CD4-positive, CD25-positive, alpha-beta regulatory T cell (primary cell): ENCODE measurements around the gene PRKAR2A. TPM values are rescaled to one million over a fixed set of nuclear protein-coding genes. Genes with fewer than 3 reads are reported as not detected.

Experiments used
- ATAC-seq, 2 donors: fragments of 150-1000 bp; cut with Tn5 transposase; one replicate each; pipeline ENCODE4 v1.10.0; 2021; ENCODE audit warnings: low read depth in 2 of 2, moderate number of reproducible peaks in 2 of 2, moderate library complexity in 1 of 2
- DNase-seq, 3 donors: peaks; one replicate each; pipeline versions ENCODE4 v3.0.0 to v3.0.0-alpha.2; 2012 to 2022; ENCODE audit warnings: mixed read lengths in 1 of 3
- H3K27ac ChIP-seq: one replicate; pipeline ENCODE4 v1.7.0; 2013; ENCODE audit warnings: mild to moderate bottlenecking, low read length; ENCODE audit not compliant: insufficient read depth, poor library complexity, severe bottlenecking
- H3K27me3 ChIP-seq: one replicate; pipeline ENCODE4 v1.7.0; 2013; ENCODE audit warnings: low read length; ENCODE audit not compliant: control insufficient read depth, insufficient read depth
- H3K36me3 ChIP-seq: one replicate; pipeline ENCODE4 v1.7.0; 2013; ENCODE audit warnings: mild to moderate bottlenecking, low read length, moderate library complexity; ENCODE audit not compliant: control insufficient read depth, insufficient read depth
- H3K4me1 ChIP-seq: 2 replicates; pipeline ENCODE4 v1.7.0; 2013; ENCODE audit warnings: mild to moderate bottlenecking, low read length; ENCODE audit not compliant: insufficient read depth, control insufficient read depth, poor library complexity, severe bottlenecking
- H3K4me3 ChIP-seq: one replicate; pipeline ENCODE4 v1.7.0; 2013; ENCODE audit warnings: low read depth, mild to moderate bottlenecking, low read length, moderate library complexity
- H3K9me3 ChIP-seq, 2 experiments: 1 replicate in 1 of 2; 2 replicates in 1 of 2; pipeline ENCODE4 v1.7.0; 2013; ENCODE audit warnings: low read length in 2 of 2, mild to moderate bottlenecking in 1 of 2, moderate library complexity in 1 of 2; ENCODE audit not compliant: control insufficient read depth in 2 of 2
- H3K27ac Mint-ChIP-seq, 3 donors: one replicate each; pipeline ENCODE4 v1.8.0; 2020 to 2022; ENCODE audit warnings: mild to moderate bottlenecking in 3 of 3, mixed read lengths in 3 of 3, moderate library complexity in 2 of 3
- H3K27me3 Mint-ChIP-seq: one replicate; pipeline ENCODE4 v1.8.0; 2022; ENCODE audit warnings: mild to moderate bottlenecking, mixed read lengths
- H3K36me3 Mint-ChIP-seq: one replicate; pipeline ENCODE4 v1.8.0; 2020; ENCODE audit warnings: mixed read lengths
- H3K4me1 Mint-ChIP-seq, 4 donors: one replicate each; pipeline ENCODE4 v1.8.0; 2020 to 2022; ENCODE audit warnings: mixed read lengths in 4 of 4, mild to moderate bottlenecking in 1 of 4
- H3K4me3 Mint-ChIP-seq, 4 donors: one replicate each; pipeline ENCODE4 v1.8.0; 2020 to 2022; ENCODE audit warnings: mild to moderate bottlenecking in 4 of 4, mixed read lengths in 4 of 4, moderate library complexity in 3 of 4
- H3K9me3 Mint-ChIP-seq, 7 donors: one replicate each; pipeline ENCODE4 v1.8.0; 2020 to 2022; ENCODE audit warnings: mixed read lengths in 7 of 7, mild to moderate bottlenecking in 3 of 7, moderate library complexity in 2 of 7
- polyA plus RNA-seq, 4 donors: library from polyadenylated mRNA; unstranded; fragments of 300-500 nt; fragmentation: Illumina TruSeq; gene quantifications; one replicate each; pipeline ENCODE4 v1.2.3, GENCODE V29; 2021
- total RNA-seq: library from RNA; stranded (reverse); gene quantifications from one replicate; pipeline ENCODE4 v1.2.3, GENCODE V29; 2022

PRKAR2A gene
- total and polyA plus RNA-seq, 5 donors from 2014 or later = 13.4 to 29.3 (median 14.3) TPM

DNA sequence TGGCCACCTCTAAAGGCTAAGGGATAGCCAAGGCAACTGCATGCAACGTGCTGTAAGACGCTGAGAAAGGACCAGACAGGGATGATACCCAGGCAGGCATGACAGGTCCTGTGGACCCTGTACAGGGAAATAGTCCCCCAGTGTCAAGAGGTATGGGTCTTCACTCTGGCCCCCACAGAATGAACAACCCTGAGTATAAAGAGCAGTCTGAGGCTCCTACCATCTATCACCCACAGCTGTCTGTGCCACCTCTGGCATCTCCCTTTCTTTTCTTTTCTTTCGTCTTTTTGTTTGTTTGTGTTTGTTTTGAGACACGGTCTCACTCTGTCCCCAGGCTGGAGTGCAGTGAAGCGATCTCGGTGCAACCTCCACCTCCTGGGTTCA, 32.3 kb upstream of the PRKAR2A start:
- peaks cover 31% of the 10 kb centered on the region for H3K36me3 ChIP-seq
- peak overlapping the region in 1 of 3 donors; percentile 17 for H3K27ac Mint-ChIP-seq
- no peaks in the 10 kb centered on the region for H3K9me3 Mint-ChIP-seq
- no peaks in the 10 kb centered on the region for H3K9me3 ChIP-seq
- H3K4me3 Mint-ChIP-seq = no peak overlapping the region
- ATAC-seq (no peak), DNase-seq (no peak)
- H3K4me1 Mint-ChIP-seq = peaks cover 0 to 4% (median 0%) of the 10 kb centered on the region in 4 donors
- no peaks in the 10 kb centered on the region for H3K27me3 Mint-ChIP-seq
- no peak overlapping the region for H3K4me3 ChIP-seq
- H3K27ac ChIP-seq = no peak overlapping the region
- H3K4me1 ChIP-seq = no peaks in the 10 kb centered on the region
- H3K27me3 ChIP-seq = no peaks in the 10 kb centered on the region
- H3K36me3 Mint-ChIP-seq = peaks cover 25% of the 10 kb centered on the region

DNA sequence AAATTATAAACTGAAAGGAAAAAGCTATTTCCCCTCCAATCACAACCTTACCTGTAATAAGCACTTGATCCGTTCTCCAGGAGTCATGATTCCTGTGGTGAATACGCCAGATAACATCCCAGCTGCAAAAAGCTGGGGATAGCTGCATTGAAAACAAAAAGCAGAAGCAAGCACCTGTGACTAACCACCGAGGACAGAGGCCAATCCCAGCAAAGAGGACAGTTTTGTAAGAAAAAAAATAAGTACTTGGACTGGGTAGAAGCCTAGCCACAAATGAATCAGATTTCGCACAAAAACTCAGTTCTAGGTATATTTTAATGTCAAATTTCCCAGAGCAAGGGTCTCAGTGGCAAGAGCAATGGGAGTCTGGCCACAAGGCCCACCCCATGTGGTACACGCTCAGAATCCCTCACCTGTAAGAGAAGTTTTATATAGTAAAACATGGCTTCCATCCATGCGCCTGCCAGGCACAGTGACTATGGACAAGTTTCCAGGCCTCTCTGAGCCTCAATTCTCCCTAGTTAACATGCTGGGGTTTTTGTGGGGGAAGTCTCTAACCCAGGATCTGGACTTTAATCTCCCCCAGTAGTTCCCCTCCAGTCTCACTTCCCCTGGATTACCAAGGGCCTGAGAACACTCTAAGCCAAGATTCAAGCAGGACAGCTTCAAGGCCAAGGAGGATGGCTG, 31.8 kb upstream of the PRKAR2A start:
- H3K27ac Mint-ChIP-seq = peak overlapping the region in 2 of 3 donors; percentile 17 to 79

DNA sequence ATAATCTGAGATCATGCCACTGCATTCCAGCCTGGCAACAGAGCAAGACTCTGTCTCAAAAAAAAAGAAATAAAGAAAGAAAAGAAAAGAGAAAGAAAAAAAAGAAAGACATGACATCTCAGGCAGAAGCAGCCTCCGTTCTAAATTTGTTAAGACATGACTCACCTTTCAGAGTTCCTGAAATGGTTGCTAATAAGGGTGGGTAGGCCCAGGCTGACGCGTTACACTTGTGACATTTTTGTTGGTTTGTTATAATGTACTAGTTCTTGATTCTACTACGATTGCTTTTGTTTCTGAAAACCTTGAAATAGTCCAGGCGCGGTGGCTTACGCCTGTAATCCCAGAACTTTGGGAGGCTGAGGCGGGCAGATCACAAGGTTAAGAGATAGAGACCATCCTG, 30.0 kb upstream of the PRKAR2A start:
- Histone ChIP-seq H3K27me3 (no peaks in the 10 kb centered on the region), H3K4me3 (no peak overlapping the region), H3K9me3 (no peaks in the 10 kb centered on the region), H3K4me1 (no peaks in the 10 kb centered on the region), H3K27ac (no peak overlapping the region), H3K36me3 (peaks cover 20% of the 10 kb centered on the region)
- H3K4me1 Mint-ChIP-seq = peaks cover 0 to 2% (median 0%) of the 10 kb centered on the region in 4 donors
- peaks cover 16% of the 10 kb centered on the region for H3K36me3 Mint-ChIP-seq
- H3K9me3 Mint-ChIP-seq = no peaks in the 10 kb centered on the region
- DNase-seq = no peak
- H3K27me3 Mint-ChIP-seq = no peaks in the 10 kb centered on the region
- no peak overlapping the region for H3K4me3 Mint-ChIP-seq
- ATAC-seq = no peak
- H3K27ac Mint-ChIP-seq = no peak overlapping the region

More for the DNA sequence above, 31.8 kb upstream of the PRKAR2A start:
- peaks cover 27% of the 10 kb centered on the region for H3K36me3 ChIP-seq
- no peak overlapping the region for H3K27ac ChIP-seq
- H3K9me3 ChIP-seq = no peaks in the 10 kb centered on the region
- no peaks in the 10 kb centered on the region for H3K4me1 ChIP-seq
- peaks cover 20% of the 10 kb centered on the region for H3K36me3 Mint-ChIP-seq
- peaks cover 0 to 2% (median 0%) of the 10 kb centered on the region in 4 donors for H3K4me1 Mint-ChIP-seq
- H3K4me3 ChIP-seq = no peak overlapping the region
- ATAC-seq (no peak), DNase-seq (no peak)
- no peaks in the 10 kb centered on the region for H3K27me3 ChIP-seq
- no peak overlapping the region for H3K4me3 Mint-ChIP-seq
- H3K27me3 Mint-ChIP-seq = no peaks in the 10 kb centered on the region
- H3K9me3 Mint-ChIP-seq = no peaks in the 10 kb centered on the region

DNA sequence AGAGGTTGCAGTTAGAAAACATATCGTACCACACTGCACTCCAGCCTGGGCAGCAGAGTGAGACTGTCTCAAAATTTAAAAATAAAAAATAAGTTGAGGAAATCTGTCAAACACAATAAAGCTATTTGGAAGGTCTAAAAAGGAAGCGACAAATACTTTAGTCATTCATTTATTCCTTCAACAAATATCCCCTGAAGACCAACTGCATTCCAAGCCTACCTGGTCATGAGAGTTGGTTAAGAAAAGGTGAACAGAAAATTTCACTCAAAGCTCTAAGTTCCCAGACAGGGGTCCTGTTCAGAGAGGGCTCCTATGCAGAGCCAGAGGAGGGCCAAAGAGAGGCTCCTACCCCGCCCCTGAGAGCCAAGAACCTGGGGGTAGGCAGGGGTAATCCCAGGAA, 15.4 kb upstream of the PRKAR2A start:
- Mint-ChIP-seq H3K4me3 (no peak overlapping the region), H3K36me3 (peaks cover 30% of the 10 kb centered on the region), H3K4me1 (peaks cover 0 to 2% (median under 1%) of the 10 kb centered on the region in 4 donors), H3K9me3 (no peaks in the 10 kb centered on the region), H3K27me3 (no peaks in the 10 kb centered on the region), H3K27ac (peak overlapping the region in 2 of 3 donors; percentile 46 to 60)
- DNase-seq (no peak), ATAC-seq (no peak)
- Histone ChIP-seq H3K4me3 (no peak overlapping the region), H3K9me3 (no peaks in the 10 kb centered on the region), H3K36me3 (peaks cover 27% of the 10 kb centered on the region), H3K27me3 (no peaks in the 10 kb centered on the region), H3K4me1 (no peaks in the 10 kb centered on the region), H3K27ac (no peak overlapping the region)

DNA sequence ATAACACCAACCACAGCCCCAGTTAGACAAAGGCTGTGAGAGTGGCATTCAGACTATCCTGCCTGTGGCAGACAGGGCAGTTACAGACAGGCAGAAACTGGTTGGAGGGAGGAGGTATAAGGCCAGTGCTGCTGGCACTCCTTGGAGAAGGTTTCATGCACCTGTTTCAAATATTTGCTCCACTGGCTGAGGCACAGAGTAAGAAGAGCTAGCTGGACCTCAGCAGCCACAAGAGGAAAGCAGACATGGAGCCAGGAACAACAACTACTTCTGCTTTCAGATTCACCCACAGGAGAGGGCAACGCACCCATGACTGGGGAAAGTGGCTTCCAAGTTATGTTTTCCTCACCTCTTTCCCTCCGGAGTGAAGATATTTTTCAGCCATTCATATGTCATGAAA, 11.5 kb upstream of the PRKAR2A start:
- H3K36me3 Mint-ChIP-seq = peaks cover 28% of the 10 kb centered on the region
- peaks cover 40% of the 10 kb centered on the region for H3K36me3 ChIP-seq
- H3K9me3 ChIP-seq = no peaks in the 10 kb centered on the region
- H3K4me1 ChIP-seq = no peaks in the 10 kb centered on the region
- no peaks in the 10 kb centered on the region for H3K27me3 ChIP-seq
- DNase-seq (no peak), ATAC-seq (no peak)
- no peaks in the 10 kb centered on the region for H3K9me3 Mint-ChIP-seq
- no peak overlapping the region for H3K4me3 ChIP-seq
- H3K4me3 Mint-ChIP-seq = no peak overlapping the region
- H3K27me3 Mint-ChIP-seq = no peaks in the 10 kb centered on the region
- no peak overlapping the region for H3K27ac ChIP-seq
- H3K27ac Mint-ChIP-seq = no peak overlapping the region
- peaks cover 0 to 2% (median 0%) of the 10 kb centered on the region in 4 donors for H3K4me1 Mint-ChIP-seq

DNA sequence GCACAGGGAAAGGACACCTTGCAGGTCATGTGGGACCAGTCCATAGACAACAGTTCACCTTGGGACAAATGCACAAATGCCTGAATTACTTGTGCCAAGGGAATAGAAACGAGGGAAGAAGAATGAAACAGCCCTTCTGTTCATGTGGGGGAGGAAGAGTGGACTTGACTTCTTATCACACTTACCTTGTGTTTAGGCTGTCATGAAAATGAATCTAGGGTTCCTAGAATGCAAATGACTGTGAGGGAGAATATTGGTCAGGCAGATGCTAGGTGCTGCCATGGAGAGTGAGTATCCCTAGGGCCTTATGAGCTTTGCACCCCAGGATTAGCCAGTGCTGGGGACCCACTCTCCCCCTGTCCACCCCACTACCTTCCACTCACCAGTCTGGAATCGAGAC, 11.0 kb upstream of the PRKAR2A start:
- H3K36me3 ChIP-seq = peaks cover 40% of the 10 kb centered on the region
- no peaks in the 10 kb centered on the region for H3K27me3 Mint-ChIP-seq
- no peak overlapping the region for H3K4me3 Mint-ChIP-seq
- peaks cover 28% of the 10 kb centered on the region for H3K36me3 Mint-ChIP-seq
- DNase-seq = no peak
- H3K9me3 Mint-ChIP-seq = no peaks in the 10 kb centered on the region
- H3K27me3 ChIP-seq = no peaks in the 10 kb centered on the region
- peak overlapping the region in 1 of 3 donors; percentile 62 for H3K27ac Mint-ChIP-seq
- H3K27ac ChIP-seq = no peak overlapping the region
- no peaks in the 10 kb centered on the region for H3K9me3 ChIP-seq
- peaks cover 0 to 6% (median 0%) of the 10 kb centered on the region in 4 donors for H3K4me1 Mint-ChIP-seq
- H3K4me1 ChIP-seq = no peaks in the 10 kb centered on the region
- no peak for ATAC-seq
- H3K4me3 ChIP-seq = no peak overlapping the region

DNA sequence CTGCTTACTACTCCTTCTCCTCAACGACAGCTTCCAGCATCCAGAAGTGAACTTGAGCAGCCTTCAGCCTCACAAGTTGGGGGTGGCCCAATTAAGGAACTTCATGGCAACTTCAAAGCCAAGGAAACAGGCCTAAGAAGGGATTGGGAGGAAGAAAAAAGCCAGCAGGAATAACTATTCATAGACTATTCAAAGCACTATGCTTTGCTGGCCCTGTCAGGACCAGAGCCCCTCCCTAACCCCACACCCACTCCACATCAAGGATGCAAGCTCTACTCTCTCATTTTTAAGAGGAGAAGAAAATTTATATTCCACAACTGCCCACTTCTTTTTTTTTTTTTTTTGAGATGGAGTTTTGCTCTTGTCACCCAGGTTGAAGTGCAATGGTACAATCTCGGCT, 10.0 kb upstream of the PRKAR2A start:
- Histone ChIP-seq H3K27me3 (no peaks in the 10 kb centered on the region), H3K4me1 (no peaks in the 10 kb centered on the region), H3K36me3 (peaks cover 40% of the 10 kb centered on the region), H3K9me3 (no peaks in the 10 kb centered on the region), H3K27ac (no peak overlapping the region), H3K4me3 (no peak overlapping the region)
- Mint-ChIP-seq H3K27me3 (no peaks in the 10 kb centered on the region), H3K27ac (peak overlapping the region in 2 of 3 donors; percentile 34 to 39), H3K4me1 (peaks cover 0 to 6% (median 0%) of the 10 kb centered on the region in 4 donors), H3K9me3 (no peaks in the 10 kb centered on the region), H3K36me3 (peaks cover 27% of the 10 kb centered on the region), H3K4me3 (no peak overlapping the region)
- DNase-seq (no peak), ATAC-seq (no peak)

DNA sequence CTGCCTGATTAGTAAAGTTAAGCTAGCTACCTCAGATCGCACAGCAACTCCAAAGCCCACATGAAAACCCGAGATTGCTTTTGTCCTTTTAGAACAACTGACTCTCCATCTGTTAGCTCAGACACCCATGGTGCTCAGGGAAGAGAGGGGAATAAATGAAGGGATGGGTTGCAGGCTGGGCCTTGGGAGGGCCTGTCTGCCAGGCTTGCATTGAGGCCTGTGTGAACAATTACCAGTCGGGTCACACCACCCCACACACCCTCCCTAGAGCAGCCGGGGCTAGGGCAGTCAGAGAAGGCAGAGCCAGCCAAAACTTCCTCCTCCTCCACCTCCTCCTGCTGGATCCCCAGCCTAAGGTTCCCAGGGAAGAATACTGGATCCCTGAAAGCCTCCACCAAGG, 8.8 kb upstream of the PRKAR2A start:
- Mint-ChIP-seq H3K27me3 (no peaks in the 10 kb centered on the region), H3K4me3 (no peak overlapping the region), H3K27ac (peak overlapping the region in 2 of 3 donors; percentile 39 to 60), H3K4me1 (peaks cover 0 to 4% (median 0%) of the 10 kb centered on the region in 4 donors), H3K9me3 (no peaks in the 10 kb centered on the region), H3K36me3 (peaks cover 18% of the 10 kb centered on the region)
- no peak for DNase-seq
- peaks cover 33% of the 10 kb centered on the region for H3K36me3 ChIP-seq
- no peaks in the 10 kb centered on the region for H3K27me3 ChIP-seq
- no peak overlapping the region for H3K27ac ChIP-seq
- ATAC-seq = no peak
- H3K4me3 ChIP-seq = no peak overlapping the region
- no peaks in the 10 kb centered on the region for H3K9me3 ChIP-seq
- H3K4me1 ChIP-seq = no peaks in the 10 kb centered on the region
